RKO (cell line): ENCODE data around the gene RPS15.

Experiments used
- DNase-seq: peaks from one replicate; pipeline ENCODE4 v3.0.0-alpha.2; 2016; ENCODE audit warnings: low spot score

RPS15 gene

DNA sequence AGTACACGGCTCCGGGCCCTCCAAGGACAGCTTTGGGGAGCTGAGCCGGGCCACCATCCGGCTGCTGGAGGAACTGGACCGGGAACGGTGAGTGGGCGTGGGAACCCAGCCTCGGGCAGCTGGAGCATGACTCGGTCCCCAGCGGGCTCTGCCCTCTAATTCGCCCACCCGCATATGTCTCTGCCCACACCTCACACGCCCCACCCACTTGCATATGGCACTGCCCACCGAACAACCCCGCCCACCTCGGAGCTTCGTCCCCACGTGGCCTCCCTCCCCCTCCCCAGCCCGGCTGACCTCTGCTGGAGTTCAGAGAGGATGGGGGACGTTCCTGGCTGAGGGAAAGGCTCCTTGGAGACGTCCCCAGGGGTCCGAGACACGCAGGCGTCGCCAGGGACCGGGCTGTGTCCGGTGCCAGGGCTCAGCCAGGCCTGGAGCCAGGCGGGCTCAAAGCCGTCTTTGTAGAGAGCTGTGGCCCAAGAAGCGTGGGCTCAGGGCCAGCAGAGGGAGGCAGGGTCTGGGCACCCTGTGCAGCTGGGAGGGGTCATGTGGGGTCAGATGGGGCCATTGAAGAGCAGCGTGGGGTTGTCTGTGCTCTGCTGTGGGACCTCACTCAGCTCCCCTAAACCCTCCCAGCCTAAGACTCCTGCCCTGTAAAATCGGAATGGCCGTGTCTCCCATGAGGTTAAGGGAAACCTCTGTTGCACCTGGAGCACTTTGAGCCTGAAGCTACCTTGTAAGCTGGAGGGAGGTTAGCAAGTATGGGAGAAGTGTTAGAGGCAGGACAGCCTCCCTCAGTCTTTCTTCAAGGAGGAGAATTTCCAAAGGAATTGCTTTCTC, 15.5 kb downstream of the RPS15 start:
- DNase-seq, result peak; percentile 90

DNA sequence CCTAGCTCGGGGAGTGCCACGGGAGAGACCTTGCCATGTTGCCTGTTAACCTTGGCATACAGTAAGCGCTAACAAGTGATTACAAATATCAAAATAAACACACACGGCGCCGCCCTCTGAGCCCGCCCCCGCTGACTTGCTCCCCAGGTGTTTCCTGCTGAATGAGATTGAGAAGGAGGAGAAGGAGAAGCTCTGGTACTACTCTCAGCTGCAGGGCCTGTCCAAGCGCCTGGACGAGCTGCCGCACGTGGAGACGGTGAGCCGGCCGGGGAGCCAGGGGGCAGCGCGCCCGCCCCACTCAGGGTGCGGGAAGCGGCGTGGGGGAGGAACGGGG, 16.8 kb downstream of the RPS15 start:
- no peak for DNase-seq

DNA sequence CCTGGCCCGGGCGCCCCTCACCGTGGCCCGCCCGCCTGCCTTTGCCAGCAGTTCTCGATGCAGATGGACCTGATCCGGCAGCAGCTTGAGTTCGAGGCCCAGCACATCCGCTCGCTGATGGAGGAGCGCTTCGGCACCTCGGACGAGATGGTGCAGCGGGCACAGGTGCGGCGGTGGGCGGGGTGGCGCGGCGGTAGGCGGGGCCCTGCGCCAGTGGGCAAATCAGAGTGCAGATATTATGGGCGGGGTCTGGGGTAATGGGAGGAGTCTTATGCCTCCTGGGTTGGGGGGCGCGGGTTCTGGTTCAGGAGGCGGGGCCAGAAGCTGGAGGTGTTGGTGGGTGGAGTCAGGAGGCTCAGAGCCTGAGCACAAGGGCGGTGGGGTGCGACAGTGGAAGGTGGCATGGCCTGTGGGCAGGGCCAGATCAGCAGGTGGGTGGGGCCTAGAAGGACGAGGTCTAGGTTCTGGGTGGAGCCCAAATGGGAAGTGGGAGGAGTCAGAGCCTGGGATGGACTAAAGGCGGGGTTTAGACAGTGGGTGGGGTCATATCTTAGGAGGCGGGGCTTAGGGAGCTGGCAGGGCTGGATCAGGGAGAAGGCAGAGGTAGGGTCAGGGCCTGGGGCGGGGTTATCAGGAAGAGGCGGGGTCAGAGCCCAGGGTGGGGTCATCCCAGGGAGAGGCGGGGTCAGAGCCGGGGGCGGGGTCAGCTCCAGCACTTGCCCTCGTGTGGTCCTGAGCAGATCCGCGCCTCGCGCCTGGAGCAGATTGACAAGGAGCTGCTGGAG, 17.3 kb downstream of the RPS15 start:
- peak; percentile 81 for DNase-seq

DNA sequence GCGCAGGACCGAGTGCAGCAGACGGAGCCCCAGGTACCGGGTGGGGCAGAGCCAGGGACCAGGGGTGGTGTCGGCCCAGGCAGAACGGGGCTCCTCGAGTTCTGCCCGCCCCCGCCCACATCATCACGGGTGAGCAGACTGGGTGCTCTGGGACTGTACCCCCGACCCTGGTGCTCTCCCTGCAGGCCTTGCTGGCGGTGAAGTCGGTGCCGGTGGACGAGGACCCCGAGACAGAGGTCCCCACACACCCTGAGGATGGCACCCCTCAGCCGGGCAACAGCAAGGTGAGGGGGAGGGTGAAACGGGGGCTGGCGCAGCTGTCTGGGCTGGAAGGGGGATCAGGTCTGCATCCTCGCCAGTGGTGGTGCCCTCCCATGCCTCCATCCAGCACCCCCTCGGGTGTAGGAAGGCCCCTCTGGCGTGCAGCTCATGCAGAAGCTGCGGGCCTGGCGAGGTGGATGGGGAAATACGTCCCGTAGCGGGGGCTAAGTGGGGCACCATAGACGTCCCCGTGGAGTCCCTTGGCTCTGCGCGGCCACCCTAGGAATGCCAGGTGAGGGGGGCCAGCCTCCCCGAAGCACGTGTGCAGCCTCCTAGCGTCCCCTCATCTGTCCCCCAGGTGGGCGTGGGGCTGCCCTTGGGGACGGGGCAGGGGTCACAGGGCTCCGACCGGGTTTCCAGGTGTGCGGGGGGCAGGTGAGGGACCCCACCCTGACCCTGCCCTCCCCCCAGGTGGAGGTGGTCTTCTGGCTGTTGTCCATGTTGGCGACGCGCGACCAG, 18.1 kb downstream of the RPS15 start:
- no peak for DNase-seq

DNA sequence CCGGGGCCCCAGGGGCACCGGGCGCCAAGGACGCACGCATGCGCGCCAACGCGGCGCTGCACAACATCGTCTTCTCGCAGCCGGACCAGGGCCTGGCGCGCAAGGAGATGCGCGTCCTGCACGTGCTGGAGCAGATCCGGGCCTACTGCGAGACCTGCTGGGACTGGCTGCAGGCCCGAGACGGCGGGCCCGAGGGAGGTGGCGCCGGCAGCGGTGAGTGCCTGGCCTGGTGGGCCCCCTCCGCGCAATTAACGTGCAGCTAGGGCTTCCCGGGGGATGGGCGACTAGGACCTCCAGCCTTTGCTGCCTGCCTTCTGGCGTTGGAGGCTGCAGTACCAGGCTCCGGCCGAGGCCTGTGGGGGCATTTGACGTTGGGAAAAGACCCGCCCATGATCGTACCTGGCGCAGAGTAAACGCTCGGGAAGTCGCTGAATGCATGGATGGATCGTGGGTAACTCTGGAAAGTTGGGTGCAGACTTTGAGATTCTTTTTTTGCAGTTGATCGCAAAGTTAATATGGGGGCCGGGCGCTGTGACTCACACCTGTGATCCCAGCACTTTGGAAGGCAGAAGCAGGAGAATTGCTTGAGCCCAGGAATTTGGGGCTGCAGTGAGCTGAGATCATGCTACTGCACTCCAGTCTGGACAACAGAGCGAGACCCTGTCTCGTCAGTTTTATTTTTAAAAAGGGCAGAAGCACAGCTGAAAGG, 19.0 kb downstream of the RPS15 start:
- DNase-seq, result no peak

DNA sequence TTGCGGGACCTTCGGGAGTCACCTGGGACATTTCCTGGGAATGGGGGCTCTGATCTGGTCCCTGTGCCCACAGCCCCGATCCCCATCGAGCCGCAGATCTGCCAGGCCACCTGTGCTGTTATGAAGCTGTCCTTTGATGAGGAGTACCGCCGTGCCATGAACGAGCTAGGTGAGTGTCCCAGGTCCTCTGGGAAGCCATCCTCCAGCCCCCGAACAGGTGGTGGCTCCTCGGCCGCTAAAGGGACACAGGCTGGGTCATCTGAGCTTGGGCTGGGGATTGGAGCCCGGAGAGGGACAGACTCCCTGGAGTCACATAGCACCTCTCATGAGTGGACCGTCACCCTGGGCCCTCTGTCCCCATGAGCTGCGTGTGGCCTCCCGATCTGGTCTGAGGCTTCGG, 19.7 kb downstream of the RPS15 start:
- DNase-seq, result no peak

DNA sequence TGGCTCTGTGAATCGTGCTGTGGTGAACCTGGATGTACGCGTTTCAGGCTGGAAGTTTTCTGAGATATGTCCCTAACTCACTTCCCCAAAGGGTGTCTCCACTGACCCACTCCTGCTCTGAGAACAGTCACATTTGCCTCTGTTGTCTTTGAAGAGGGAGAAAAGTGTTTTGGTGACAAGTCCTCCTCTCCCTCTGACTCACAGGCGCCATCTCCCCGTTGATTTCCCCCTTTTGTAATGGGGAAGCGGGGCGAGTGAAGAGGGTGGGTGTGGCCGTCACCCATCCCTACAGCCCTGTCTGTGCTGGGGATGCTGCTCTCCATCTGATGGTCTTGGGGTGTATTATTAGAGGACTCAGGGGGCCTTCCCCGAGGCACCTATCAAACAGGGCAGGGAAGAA, 21.3 kb downstream of the RPS15 start:
- DNase-seq, result no peak

DNA sequence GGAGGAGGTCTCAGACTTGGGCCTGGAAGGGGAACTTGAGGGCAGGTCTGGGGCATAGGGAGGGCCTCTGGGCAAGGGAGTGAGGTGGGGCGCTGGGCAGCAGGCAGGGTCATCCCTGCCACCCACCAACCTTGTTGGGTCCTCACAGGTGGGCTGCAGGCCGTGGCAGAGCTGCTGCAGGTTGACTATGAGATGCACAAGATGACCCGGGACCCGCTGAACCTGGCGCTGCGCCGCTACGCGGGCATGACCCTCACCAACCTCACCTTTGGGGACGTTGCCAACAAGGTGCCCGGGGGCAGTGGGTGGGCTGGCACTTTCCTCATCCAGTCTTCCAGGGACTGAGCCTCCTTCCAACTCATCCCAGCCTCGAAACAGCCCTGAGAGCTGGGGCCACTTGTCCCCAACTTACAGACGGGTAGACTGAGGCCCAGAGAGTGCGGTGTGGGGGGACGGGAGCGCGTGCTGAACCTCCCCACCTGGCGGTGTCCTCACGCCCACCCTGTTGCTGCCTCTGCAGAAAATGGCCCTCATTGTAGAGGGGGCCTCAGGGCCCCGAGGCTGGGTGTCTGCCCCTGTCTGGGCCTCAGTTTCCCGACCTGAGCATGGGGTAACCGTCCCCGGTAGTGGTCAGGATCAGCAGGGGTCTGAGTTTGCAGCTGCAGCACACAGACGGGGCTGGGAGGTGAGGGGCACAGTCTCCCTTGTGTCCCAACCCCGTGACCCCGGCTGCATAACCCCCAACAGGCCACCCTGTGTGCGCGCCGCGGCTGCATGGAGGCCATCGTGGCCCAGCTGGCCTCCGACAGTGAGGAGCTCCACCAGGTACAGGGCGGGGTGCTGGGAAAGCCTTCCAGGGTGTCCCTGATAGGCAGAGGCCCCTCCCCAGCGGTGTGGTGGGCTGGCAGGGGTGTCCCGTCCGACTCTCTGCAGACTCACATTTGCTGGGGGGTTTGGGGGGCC, 22.1 kb downstream of the RPS15 start:
- no peak for DNase-seq

DNA sequence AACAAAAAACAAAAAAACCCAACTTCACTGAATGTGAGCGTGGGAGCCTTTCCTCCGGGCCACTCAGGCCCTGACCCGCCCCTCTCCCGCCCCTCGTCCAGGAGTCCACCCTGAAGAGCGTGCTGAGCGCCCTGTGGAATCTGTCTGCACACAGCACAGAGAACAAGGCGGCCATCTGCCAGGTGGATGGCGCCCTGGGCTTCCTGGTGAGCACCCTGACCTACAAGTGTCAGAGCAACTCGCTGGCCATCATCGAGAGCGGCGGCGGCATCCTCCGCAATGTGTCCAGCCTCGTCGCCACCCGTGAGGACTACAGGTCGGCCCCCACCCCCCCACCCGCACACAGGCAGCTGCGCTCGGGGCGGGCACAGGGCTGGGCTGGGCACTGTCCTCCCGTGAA, 23.7 kb downstream of the RPS15 start:
- DNase-seq, result no peak

DNA sequence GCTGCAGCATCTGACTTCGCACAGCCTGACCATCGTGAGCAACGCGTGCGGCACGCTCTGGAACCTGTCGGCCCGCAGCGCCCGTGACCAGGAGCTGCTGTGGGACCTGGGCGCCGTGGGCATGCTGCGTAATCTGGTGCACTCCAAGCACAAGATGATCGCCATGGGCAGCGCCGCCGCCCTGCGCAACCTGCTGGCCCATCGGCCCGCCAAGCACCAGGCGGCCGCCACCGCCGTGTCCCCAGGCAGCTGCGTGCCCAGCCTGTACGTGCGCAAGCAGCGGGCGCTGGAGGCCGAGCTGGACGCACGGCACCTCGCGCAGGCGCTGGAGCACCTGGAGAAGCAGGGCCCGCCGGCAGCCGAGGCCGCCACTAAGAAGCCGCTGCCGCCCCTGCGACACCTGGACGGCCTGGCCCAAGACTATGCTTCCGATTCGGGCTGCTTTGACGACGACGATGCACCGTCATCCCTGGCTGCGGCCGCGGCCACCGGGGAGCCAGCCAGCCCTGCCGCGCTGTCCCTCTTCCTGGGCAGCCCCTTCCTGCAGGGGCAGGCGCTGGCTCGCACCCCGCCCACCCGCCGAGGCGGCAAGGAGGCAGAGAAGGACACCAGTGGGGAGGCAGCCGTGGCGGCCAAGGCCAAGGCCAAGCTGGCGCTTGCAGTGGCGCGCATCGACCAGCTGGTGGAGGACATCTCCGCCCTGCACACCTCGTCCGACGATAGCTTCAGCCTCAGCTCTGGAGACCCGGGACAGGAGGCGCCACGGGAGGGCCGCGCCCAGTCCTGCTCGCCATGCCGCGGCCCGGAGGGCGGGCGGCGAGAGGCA, 27.2 kb downstream of the RPS15 start:
- DNase-seq, result no peak

DNA sequence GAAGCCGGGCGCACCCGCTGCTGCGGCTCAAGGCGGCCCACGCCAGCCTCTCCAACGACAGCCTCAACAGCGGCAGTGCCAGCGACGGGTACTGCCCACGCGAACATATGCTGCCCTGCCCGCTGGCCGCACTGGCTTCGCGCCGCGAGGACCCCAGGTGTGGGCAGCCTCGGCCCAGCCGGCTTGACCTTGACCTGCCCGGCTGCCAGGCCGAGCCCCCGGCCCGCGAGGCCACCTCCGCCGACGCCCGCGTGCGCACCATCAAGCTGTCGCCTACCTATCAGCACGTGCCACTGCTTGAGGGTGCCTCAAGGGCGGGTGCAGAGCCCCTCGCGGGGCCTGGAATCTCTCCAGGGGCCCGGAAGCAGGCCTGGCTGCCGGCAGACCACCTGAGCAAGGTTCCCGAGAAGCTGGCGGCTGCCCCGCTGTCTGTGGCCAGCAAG, 27.8 kb downstream of the RPS15 start:
- no peak for DNase-seq

DNA sequence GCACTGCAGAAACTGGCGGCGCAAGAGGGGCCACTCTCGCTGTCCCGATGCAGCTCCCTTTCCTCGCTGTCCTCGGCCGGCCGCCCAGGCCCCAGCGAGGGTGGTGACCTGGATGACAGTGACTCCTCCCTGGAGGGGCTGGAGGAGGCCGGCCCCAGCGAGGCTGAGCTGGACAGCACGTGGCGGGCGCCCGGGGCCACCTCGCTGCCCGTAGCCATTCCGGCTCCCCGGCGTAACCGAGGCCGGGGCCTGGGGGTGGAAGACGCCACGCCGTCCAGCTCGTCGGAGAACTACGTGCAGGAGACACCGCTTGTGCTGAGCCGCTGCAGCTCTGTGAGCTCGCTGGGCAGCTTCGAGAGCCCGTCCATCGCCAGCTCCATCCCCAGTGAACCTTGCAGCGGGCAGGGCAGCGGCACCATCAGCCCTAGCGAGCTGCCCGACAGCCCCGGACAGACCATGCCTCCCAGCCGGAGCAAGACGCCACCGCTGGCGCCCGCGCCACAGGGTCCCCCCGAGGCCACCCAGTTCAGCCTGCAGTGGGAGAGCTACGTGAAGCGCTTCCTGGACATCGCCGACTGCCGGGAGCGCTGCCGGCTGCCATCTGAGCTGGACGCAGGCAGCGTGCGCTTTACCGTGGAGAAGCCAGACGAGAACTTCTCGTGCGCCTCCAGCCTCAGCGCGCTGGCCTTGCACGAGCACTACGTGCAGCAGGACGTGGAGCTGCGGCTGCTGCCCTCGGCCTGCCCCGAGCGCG, 28.4 kb downstream of the RPS15 start:
- no peak for DNase-seq

DNA sequence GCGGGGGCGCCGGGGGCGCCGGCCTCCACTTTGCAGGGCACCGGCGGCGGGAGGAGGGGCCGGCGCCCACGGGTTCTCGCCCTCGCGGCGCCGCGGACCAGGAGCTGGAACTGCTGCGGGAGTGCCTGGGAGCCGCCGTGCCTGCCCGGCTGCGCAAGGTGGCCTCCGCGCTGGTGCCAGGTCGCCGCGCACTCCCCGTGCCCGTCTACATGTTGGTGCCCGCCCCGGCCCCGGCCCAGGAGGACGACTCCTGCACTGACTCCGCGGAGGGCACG, 29.0 kb downstream of the RPS15 start:
- no peak for DNase-seq

DNA sequence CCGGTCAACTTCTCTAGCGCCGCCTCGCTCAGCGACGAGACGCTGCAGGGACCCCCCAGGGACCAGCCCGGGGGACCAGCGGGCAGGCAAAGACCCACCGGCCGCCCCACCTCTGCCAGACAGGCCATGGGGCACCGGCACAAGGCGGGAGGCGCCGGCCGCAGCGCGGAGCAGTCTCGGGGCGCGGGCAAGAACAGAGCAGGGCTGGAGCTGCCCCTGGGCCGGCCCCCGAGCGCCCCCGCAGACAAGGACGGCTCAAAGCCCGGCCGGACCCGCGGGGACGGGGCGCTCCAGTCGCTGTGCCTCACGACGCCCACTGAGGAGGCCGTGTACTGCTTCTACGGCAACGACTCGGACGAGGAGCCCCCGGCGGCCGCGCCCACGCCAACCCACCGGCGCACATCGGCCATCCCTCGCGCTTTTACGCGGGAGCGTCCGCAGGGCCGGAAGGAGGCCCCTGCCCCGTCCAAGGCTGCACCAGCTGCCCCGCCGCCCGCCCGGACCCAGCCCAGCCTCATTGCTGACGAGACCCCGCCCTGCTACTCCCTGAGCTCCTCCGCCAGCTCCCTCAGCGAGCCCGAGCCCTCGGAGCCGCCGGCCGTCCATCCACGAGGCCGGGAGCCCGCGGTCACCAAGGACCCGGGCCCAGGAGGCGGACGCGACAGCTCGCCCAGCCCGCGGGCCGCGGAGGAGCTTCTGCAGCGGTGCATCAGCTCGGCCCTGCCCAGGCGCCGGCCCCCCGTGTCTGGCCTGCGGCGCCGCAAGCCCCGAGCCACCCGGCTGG, 29.5 kb downstream of the RPS15 start:
- no peak for DNase-seq

DNA sequence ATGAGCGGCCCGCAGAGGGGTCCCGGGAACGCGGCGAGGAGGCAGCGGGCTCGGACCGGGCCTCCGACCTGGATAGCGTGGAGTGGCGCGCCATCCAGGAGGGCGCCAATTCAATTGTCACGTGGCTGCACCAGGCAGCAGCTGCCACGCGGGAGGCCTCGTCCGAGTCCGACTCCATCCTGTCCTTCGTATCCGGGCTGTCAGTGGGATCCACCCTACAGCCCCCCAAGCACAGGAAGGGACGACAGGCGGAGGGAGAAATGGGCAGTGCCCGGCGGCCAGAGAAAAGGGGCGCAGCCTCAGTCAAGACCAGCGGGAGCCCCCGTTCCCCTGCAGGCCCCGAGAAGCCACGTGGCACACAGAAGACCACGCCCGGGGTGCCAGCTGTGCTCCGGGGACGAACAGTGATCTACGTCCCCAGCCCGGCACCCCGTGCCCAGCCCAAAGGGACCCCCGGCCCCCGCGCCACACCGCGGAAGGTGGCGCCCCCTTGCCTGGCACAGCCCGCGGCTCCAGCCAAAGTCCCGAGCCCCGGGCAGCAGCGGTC, 30.2 kb downstream of the RPS15 start:
- peak; percentile 47 for DNase-seq

DNA sequence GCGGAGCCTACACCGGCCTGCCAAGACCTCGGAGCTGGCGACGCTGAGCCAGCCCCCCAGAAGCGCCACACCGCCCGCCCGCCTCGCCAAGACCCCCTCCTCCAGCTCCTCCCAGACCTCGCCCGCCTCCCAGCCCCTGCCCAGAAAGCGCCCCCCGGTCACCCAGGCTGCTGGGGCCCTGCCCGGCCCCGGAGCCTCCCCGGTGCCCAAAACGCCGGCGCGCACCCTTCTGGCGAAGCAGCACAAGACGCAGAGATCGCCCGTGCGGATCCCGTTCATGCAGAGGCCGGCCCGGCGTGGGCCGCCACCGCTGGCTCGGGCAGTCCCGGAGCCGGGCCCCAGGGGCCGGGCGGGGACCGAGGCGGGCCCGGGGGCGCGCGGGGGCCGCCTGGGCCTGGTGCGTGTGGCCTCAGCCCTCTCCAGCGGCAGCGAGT, 30.6 kb downstream of the RPS15 start:
- no peak for DNase-seq

DNA sequence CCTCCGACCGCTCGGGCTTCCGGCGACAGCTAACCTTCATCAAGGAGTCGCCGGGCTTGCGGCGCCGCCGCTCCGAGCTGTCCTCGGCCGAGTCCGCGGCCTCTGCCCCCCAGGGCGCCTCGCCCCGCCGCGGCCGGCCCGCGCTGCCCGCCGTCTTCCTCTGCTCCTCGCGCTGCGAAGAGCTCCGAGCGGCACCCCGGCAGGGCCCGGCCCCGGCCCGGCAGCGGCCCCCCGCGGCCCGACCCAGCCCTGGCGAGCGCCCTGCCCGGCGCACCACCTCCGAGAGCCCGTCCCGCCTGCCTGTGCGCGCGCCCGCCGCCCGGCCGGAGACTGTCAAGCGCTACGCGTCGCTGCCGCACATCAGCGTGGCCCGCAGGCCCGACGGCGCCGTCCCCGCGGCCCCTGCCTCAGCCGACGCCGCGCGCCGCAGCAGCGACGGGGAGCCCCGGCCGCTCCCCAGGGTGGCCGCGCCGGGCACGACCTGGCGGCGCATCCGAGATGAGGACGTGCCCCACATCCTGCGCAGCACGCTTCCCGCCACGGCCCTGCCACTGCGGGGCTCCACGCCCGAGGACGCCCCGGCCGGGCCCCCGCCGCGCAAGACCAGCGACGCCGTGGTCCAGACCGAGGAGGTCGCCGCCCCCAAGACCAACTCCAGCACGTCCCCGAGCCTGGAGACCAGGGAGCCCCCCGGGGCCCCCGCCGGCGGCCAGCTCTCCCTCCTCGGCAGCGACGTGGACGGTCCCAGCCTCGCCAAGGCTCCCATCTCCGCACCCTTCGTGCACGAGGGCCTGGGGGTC, 31.3 kb downstream of the RPS15 start:
- DNase-seq, result no peak

DNA sequence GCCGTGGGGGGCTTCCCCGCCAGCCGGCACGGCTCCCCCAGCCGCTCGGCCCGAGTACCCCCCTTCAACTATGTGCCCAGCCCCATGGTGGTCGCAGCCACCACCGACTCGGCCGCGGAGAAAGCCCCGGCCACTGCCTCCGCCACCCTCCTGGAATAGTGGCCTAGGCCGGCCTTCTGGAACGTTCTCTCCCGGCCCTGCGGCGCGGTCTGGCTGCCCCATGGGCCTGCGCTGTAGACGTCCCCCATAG, 31.8 kb downstream of the RPS15 start:
- DNase-seq, result no peak
